H1 (cell line): ENCODE measurements around the gene OGFR. TPM values are rescaled to one million over a fixed set of nuclear protein-coding genes. Genes with fewer than 3 reads are reported as not detected.

Experiments used
- CTCF ChIA-PET: fragments of 300-600 bp; sonication (Branson Sonifier 250); formaldehyde crosslinking; loops from one replicate; lab custom pipeline; 2021; ENCODE audit not compliant: partially characterized antibody; lab: Charles Lee
- POLR2A ChIA-PET: fragments of 300-600 bp; sonication (Branson Sonifier 250); formaldehyde crosslinking; loops from one replicate; lab custom pipeline; 2021; ENCODE audit warnings: inconsistent platforms; ENCODE audit not compliant: partially characterized antibody; lab: Charles Lee
- DNase-seq, 2 experiments: peaks; one replicate each; pipeline versions ENCODE4 v3.0.0 to v3.0.0-alpha.2; 2010 to 2022; ENCODE audit warnings: low spot score in 2 of 2, low read depth in 1 of 2, mixed read lengths in 1 of 2
- FAIRE-seq: peaks from 2 replicates; lab custom pipeline; 2011; peaks lifted over from hg19 to GRCh38; lab: Jason Lieb, UNC
- H2AFZ ChIP-seq: 2 replicates; pipeline ENCODE4 v1.8.1; 2012; ENCODE audit warnings: low read length, inconsistent platforms
- H2AK5ac ChIP-seq: 2 replicates; pipeline ENCODE4 v1.6.1; 2013; ENCODE audit warnings: low read depth, low read length
- H2BK120ac ChIP-seq: replicated peaks from 2 replicates; pipeline ENCODE3; 2013; ENCODE audit warnings: low read depth, low read length, inconsistent platforms
- H2BK12ac ChIP-seq: 2 replicates; pipeline ENCODE4 v1.6.1; 2013; ENCODE audit warnings: low read depth, low read length
- H2BK15ac ChIP-seq: 2 replicates; pipeline ENCODE4 v1.6.1; 2013; ENCODE audit warnings: low read length
- H2BK20ac ChIP-seq: 2 replicates; pipeline ENCODE4 v1.6.1; 2013; ENCODE audit warnings: low read length
- H2BK5ac ChIP-seq: 2 replicates; pipeline ENCODE4 v1.6.1; 2013; ENCODE audit warnings: low read depth, low read length
- H3K14ac ChIP-seq: 2 replicates; pipeline ENCODE4 v1.6.1; 2013; ENCODE audit warnings: inconsistent platforms; ENCODE audit not compliant: insufficient read length
- H3K18ac ChIP-seq: 2 replicates; pipeline ENCODE4 v1.6.1; 2013; ENCODE audit warnings: low read length; ENCODE audit errors: extremely low read depth
- H3K23ac ChIP-seq: 2 replicates; pipeline ENCODE4 v1.6.1; 2013; ENCODE audit warnings: inconsistent platforms; ENCODE audit not compliant: insufficient read length
- H3K23me2 ChIP-seq: 2 replicates; pipeline ENCODE4 v1.6.1; 2013; ENCODE audit warnings: low read depth, low read length
- H3K27ac ChIP-seq: 2 replicates; pipeline ENCODE4 v1.6.1; 2011; ENCODE audit warnings: low read depth, low read length, inconsistent platforms
- H3K27me3 ChIP-seq, 4 experiments: replicated peaks in 1 of 4; 1 replicate in 1 of 4; 2 replicates in 3 of 4; pipeline versions ENCODE4 v1.6.1 to v1.8.1; 2011 to 2013; ENCODE audit warnings: low read length in 3 of 4, mild to moderate bottlenecking in 3 of 4, inconsistent platforms in 2 of 4, mixed read lengths in 2 of 4, moderate library complexity in 1 of 4; ENCODE audit not compliant: control insufficient read depth in 3 of 4, insufficient read depth in 3 of 4; ENCODE audit errors: extremely low read depth in 1 of 4
- H3K36me3 ChIP-seq, 4 experiments: 2 replicates each; pipeline versions ENCODE4 v1.6.1 to v1.8.1; 2011 to 2013; ENCODE audit warnings: mild to moderate bottlenecking in 4 of 4, low read length in 3 of 4, moderate library complexity in 2 of 4, control low read depth in 1 of 4, inconsistent platforms in 1 of 4; ENCODE audit not compliant: insufficient read depth in 4 of 4, control insufficient read depth in 2 of 4
- H3K4ac ChIP-seq: replicated peaks from 2 replicates; pipeline ENCODE3; 2013; ENCODE audit warnings: low read length, low read depth, mixed read lengths, inconsistent platforms; ENCODE audit not compliant: insufficient read length
- H3K4me1 ChIP-seq, 4 experiments: replicated peaks in 1 of 4; 1 replicate in 1 of 4; 2 replicates in 3 of 4; pipeline versions ENCODE4 v1.6.1 to v1.8.1; 2011 to 2013; ENCODE audit warnings: low read length in 3 of 4, inconsistent platforms in 2 of 4, mixed read lengths in 1 of 4; ENCODE audit not compliant: insufficient read depth in 4 of 4, control insufficient read depth in 3 of 4
- H3K4me2 ChIP-seq, 2 experiments: 2 replicates each; pipeline versions ENCODE4 v1.6.1 to v1.8.1; 2011 to 2013; ENCODE audit warnings: low read depth in 2 of 2, low read length in 2 of 2, control low read depth in 1 of 2, inconsistent platforms in 1 of 2, mild to moderate bottlenecking in 1 of 2; ENCODE audit not compliant: insufficient read depth in 1 of 2
- H3K4me3 ChIP-seq, 4 experiments: fragments of 200-600, 300-600 bp in 1 of 4; sonication (generic), shearing (Covaris generic), sonication (Bioruptor Twin) in 1 of 4; 2 replicates each; pipeline versions ENCODE4 v1.5.1 to v1.8.1; 2011 to 2016; ENCODE audit warnings: low read length in 4 of 4, low read depth in 3 of 4, control low read depth in 2 of 4, inconsistent platforms in 2 of 4, mild to moderate bottlenecking in 2 of 4, mixed read lengths in 1 of 4, moderate library complexity in 1 of 4; ENCODE audit not compliant: insufficient read depth in 2 of 4; ENCODE audit errors: extremely low read depth in 1 of 4
- H3K56ac ChIP-seq: replicated peaks from 2 replicates; pipeline ENCODE3; 2013; ENCODE audit warnings: low read depth, mild to moderate bottlenecking, mixed read lengths, low read length, inconsistent platforms; ENCODE audit not compliant: insufficient read length
- H3K79me1 ChIP-seq: 2 replicates; pipeline ENCODE4 v1.6.1; 2013; ENCODE audit warnings: low read depth, low read length, control low read depth
- H3K79me2 ChIP-seq, 2 experiments: 2 replicates each; pipeline versions ENCODE4 v1.6.1 to v1.8.1; 2012 to 2013; ENCODE audit warnings: low read length in 2 of 2, mild to moderate bottlenecking in 2 of 2, inconsistent platforms in 1 of 2; ENCODE audit not compliant: insufficient read depth in 2 of 2, control insufficient read depth in 1 of 2
- H3K9ac ChIP-seq, 4 experiments: replicated peaks in 1 of 4; 1 replicate in 1 of 4; 2 replicates in 3 of 4; pipeline versions ENCODE4 v1.6.1 to v1.8.1; 2011 to 2013; ENCODE audit warnings: low read depth in 3 of 4, low read length in 3 of 4, control low read depth in 2 of 4, mild to moderate bottlenecking in 2 of 4, moderate library complexity in 2 of 4, inconsistent platforms in 1 of 4; ENCODE audit errors: extremely low read depth in 1 of 4
- H3K9me3 ChIP-seq, 2 experiments: 2 replicates each; pipeline versions ENCODE4 v1.6.1 to v1.8.1; 2012 to 2013; ENCODE audit warnings: mild to moderate bottlenecking in 2 of 2, moderate library complexity in 2 of 2, control low read depth in 1 of 2, inconsistent platforms in 1 of 2, low read depth in 1 of 2, low read length in 1 of 2, mixed read lengths in 1 of 2; ENCODE audit not compliant: insufficient read depth in 2 of 2
- H4K20me1 ChIP-seq, 2 experiments: replicated peaks in 1 of 2; 2 replicates each; pipeline versions ENCODE3 to v1.8.1; 2011 to 2013; ENCODE audit warnings: inconsistent platforms in 2 of 2, low read length in 2 of 2, mild to moderate bottlenecking in 1 of 2; ENCODE audit not compliant: insufficient read depth in 2 of 2, control insufficient read depth in 1 of 2
- H4K5ac ChIP-seq: 2 replicates; pipeline ENCODE4 v1.6.1; 2013; ENCODE audit warnings: low read length, low read depth, mixed read lengths, inconsistent platforms; ENCODE audit not compliant: insufficient read length
- H4K8ac ChIP-seq: 2 replicates; pipeline ENCODE4 v1.8.0; 2013; ENCODE audit warnings: mild to moderate bottlenecking, moderate library complexity, low read length, inconsistent platforms; ENCODE audit not compliant: insufficient read depth; ENCODE audit errors: extremely low read depth
- H4K91ac ChIP-seq: replicated peaks from 2 replicates; pipeline ENCODE3; 2013; ENCODE audit warnings: low read length, mixed read lengths, inconsistent platforms; ENCODE audit not compliant: insufficient read length
- BCL11A ChIP-seq, 2 experiments: IDR thresholded peaks; one replicate each; pipeline ENCODE4 v1.6.1; 2011; ENCODE audit warnings: low read depth in 2 of 2, low read length in 2 of 2, mild to moderate bottlenecking in 2 of 2
- CHD2 ChIP-seq: IDR thresholded peaks from 2 replicates; pipeline ENCODE4 v1.6.1; 2012; ENCODE audit warnings: low read length, improper control_type of control experiment
- FOSL1 ChIP-seq: IDR thresholded peaks from 2 replicates; pipeline ENCODE4 v1.6.1; 2011; ENCODE audit warnings: mild to moderate bottlenecking, low read depth, low read length, moderate library complexity; ENCODE audit not compliant: insufficient read depth
- HDAC6 ChIP-seq: IDR thresholded peaks from one replicate; pipeline ENCODE4 v1.7.1; 2012; ENCODE audit warnings: low read depth, mild to moderate bottlenecking, inconsistent platforms, low read length, moderate library complexity
- MAFK ChIP-seq: IDR thresholded peaks from 2 replicates; pipeline ENCODE4 v1.6.1; 2012; ENCODE audit warnings: low read depth, mild to moderate bottlenecking, improper control_type of control experiment, low read length
- SP4 ChIP-seq: IDR thresholded peaks from 2 replicates; pipeline ENCODE4 v1.6.1; 2012; ENCODE audit warnings: low read length, inconsistent platforms
- USF2 ChIP-seq: IDR thresholded peaks from 2 replicates; pipeline ENCODE4 v1.6.1; 2011; ENCODE audit warnings: low read length, improper control_type of control experiment
- WGBS, 2 experiments: shearing (Covaris generic) in 1 of 2; methylation state at CpG; one replicate each; pipeline versions ENCODE4 v1.1.6 to v1.1.7; 2013 to 2015; ENCODE audit warnings: low lambda C conversion rate in 2 of 2, mixed read lengths in 2 of 2, inconsistent platforms in 1 of 2, low coverage in 1 of 2, missing lambda C conversion rate in 1 of 2; ENCODE audit not compliant: insufficient replicate concordance in 2 of 2, insufficient coverage in 1 of 2, insufficient read length in 1 of 2; ENCODE audit errors: extremely low coverage in 1 of 2, missing lambda C conversion rate in 1 of 2; 5-methylcytosine and 5-hydroxymethylcytosine counted together
- polyA plus RNA-seq, 7 experiments: library from polyadenylated mRNA; depleted of rRNA in 3 of 7; stranded (reverse) in 5 of 7; unstranded in 2 of 7; fragments of >200 nt in 5 of 7; fragments of 200-250 nt in 2 of 7; gene quantifications; 1 replicate in 5 of 7; 2 replicates in 1 of 7; 4 replicates in 1 of 7; pipeline versions ENCODE4 v1.2.1 to v1.2.3, GENCODE V29; 2011 to 2013; ENCODE audit warnings: missing spikeins in 2 of 7, mixed read lengths in 2 of 7
- total RNA-seq: library from RNA; stranded (reverse); fragmentation: NEBNext Ultra II Directional; extraction: Animal tissue kit (Norgen Biotek cat#: 25700); gene quantifications from 2 replicates; pipeline ENCODE4 v1.2.1, GENCODE V29; 2021

The OGFR gene
- total and polyA plus RNA-seq, 2 of the 8 experiments (the other 6 are each of a cell fraction or from before 2014, with no cell fraction given), result 13.9 to 25.1 TPM

GRCh38 chr20:62800314-62801259, 4.0 kb upstream of the OGFR start:
- Histone ChIP-seq H3K23me2 (peaks cover 9% of the 10 kb centered on the region; the same call in 1 of the 2 replicates), H3K4me1 (peaks cover 0 to 9% (median 3%) of the 10 kb centered on the region in 4 experiments; a peak in 6 of 7 replicates), H2BK120ac (no peak overlapping the region), H3K4me2 (no peak overlapping the region), H4K20me1 (peaks cover 0 to 15% of the 10 kb centered on the region in 2 experiments), H2BK5ac (no peak overlapping the region), H3K14ac (no peak overlapping the region), H4K8ac (no peak overlapping the region), H3K23ac (no peak overlapping the region), H2BK15ac (no peak overlapping the region), H3K56ac (no peak overlapping the region), H3K27me3 (peaks cover 0 to 12% (median 6%) of the 10 kb centered on the region in 4 experiments; a peak in 5 of 7 replicates), H4K91ac (no peak overlapping the region), H3K79me2 (no peaks in the 10 kb centered on the region), H2AK5ac (no peak overlapping the region), H3K18ac (no peak overlapping the region), H3K79me1 (peaks cover under 1% of the 10 kb centered on the region; the same call in 1 of the 2 replicates), H3K4me3 (no peak overlapping the region), H2AFZ (no peak overlapping the region), H3K27ac (no peak overlapping the region), H3K36me3 (peaks cover 2 to 26% (median 9%) of the 10 kb centered on the region in 4 experiments; a peak in 4 of 8 replicates), H3K9me3 (no peaks in the 10 kb centered on the region), H3K4ac (no peak overlapping the region), H3K9ac (no peak overlapping the region), H4K5ac (no peak overlapping the region), H2BK20ac (no peak overlapping the region), H2BK12ac (no peak overlapping the region)
- FAIRE-seq (no peak), DNase-seq (no peak)
- WGBS, 2 experiments, result 87% methylated on average over 26 of the region's 26 CpGs; no CpG with 5 or more reads in 1 of the 2 experiments
- ChIA-PET POLR2A (interaction anchor here (0.7 to 1.4 kb wide), 3 partner anchors 9 to 16 kb away, joined by 3 to 6 read pairs (median 3); partner anchors contain the start of gene COL9A3), CTCF (interaction anchor here (0.8 to 2.1 kb wide), 2 partner anchors 9 to 48 kb away, joined by 5 read pairs; no protein-coding TSS in a partner anchor)
- no peak for TF ChIP-seq CHD2
- no peak for TF ChIP-seq MAFK
- no peak for TF ChIP-seq SP4
- no peak for TF ChIP-seq BCL11A (IDR thresholded peaks at IDR 0.05; ENCODE audit: low read depth in 2 of 2, low read length in 2 of 2)
- TF ChIP-seq USF2, result no peak
- no peak for TF ChIP-seq FOSL1
- no peak for TF ChIP-seq HDAC6
